Measurements from ENCODE around the gene TUBA3E.
"Not testable (repeated sequence)": the region's sequence is repeated elsewhere in the genome, so short reads cannot be mapped to it uniquely, and the experiment has no call there.

The TUBA3E gene

GRCh38 chr2:130228467-130229160 lies 30.4 kb upstream of the TUBA3E start:
- DNase-seq (ENCODE audit: low read depth); H3K4me3 ChIP-seq (ENCODE audit: low read depth, low read length): not testable (repeated sequence)

- H3K4me3 ChIP-seq (ENCODE audit: low read depth, low read length); DNase-seq (ENCODE audit: low read depth): not testable (repeated sequence)
These were observed 29.8 kb upstream of the TUBA3E start for GRCh38 chr2:130228005-130228404.

GRCh38 chr2:130222523-130222922 lies 24.3 kb upstream of the TUBA3E start:
- not testable (repeated sequence) for DNase-seq (ENCODE audit: low read depth); H3K4me3 ChIP-seq (ENCODE audit: low read depth, low read length)

- not testable (repeated sequence) for H3K4me3 ChIP-seq (ENCODE audit: low read depth, low read length)
These were observed 22.3 kb upstream of the TUBA3E start for GRCh38 chr2:130220505-130220904.

GRCh38 chr2:130219147-130219546 lies 20.9 kb upstream of the TUBA3E start:
- H3K4me3 ChIP-seq (ENCODE audit: low read depth, low read length); DNase-seq (ENCODE audit: low read depth): not testable (repeated sequence)

More at GRCh38 chr2:130220505-130220904, 22.3 kb upstream of the TUBA3E start:
- DNase-seq (ENCODE audit: low read depth): not testable (repeated sequence)

DNA sequence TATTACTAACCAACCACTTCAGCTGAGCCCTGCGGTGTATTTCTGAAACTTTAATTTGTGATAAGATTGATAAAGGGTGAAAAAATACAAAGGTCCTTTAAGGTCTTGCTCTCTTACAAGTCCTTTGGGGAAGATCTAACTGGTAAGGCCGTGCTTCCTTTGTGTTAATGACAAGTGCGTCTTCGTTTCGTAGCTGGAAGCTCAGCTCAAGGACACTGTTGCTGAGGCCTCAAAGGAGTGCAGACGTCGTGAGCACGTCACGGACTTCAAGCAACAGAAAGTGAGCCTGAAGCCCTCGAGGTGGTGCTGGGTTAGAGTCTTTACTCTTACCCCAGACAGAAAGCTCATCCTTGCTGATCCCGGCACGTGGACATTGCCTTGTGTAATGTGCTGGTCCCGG lies 8.8 kb upstream of the TUBA3E start:
- not testable (repeated sequence) for DNase-seq (ENCODE audit: low read depth); H3K4me3 ChIP-seq (ENCODE audit: low read depth, low read length)

GRCh38 chr2:130203150-130203549 lies 4.9 kb upstream of the TUBA3E start:
- not testable (repeated sequence) for DNase-seq (ENCODE audit: low read depth); H3K4me3 ChIP-seq (ENCODE audit: low read depth, low read length)

DNA sequence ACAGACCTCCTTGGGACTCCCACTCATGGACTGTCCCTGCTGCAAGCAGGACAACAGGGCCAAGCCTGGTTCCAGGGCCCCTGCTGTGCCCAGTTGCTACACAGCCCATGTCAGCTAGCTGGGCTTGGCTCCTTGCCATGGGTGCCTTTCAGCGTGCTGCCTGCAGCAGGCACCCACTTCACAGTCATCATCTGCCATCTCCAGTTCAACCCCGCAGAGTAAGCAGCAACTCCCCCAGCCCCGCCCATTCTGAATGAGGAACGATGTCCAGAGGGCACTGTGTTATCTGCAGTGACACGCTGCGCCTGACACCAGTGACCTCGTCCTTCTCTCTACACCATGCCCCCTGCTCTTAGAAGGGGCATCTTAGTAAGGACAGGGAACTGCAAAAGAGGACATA lies 4.3 kb upstream of the TUBA3E start:
- not testable (repeated sequence) for DNase-seq (ENCODE audit: low read depth); H3K4me3 ChIP-seq (ENCODE audit: low read depth, low read length)

GRCh38 chr2:130196052-130196451 lies 2.2 kb downstream of the TUBA3E start:
- DNase-seq (ENCODE audit: low read depth); H3K4me3 ChIP-seq (ENCODE audit: low read depth, low read length): not testable (repeated sequence)

GRCh38 chr2:130195089-130195635 lies 3.1 kb downstream of the TUBA3E start:
- H3K4me3 ChIP-seq (ENCODE audit: low read depth, low read length): not testable (repeated sequence)
- peak; percentile 10 for DNase-seq (ENCODE audit: low read depth)

GRCh38 chr2:130193824-130194223 lies 4.4 kb downstream of the TUBA3E start:
- not testable (repeated sequence) for DNase-seq (ENCODE audit: low read depth); H3K4me3 ChIP-seq (ENCODE audit: low read depth, low read length)

DNA sequence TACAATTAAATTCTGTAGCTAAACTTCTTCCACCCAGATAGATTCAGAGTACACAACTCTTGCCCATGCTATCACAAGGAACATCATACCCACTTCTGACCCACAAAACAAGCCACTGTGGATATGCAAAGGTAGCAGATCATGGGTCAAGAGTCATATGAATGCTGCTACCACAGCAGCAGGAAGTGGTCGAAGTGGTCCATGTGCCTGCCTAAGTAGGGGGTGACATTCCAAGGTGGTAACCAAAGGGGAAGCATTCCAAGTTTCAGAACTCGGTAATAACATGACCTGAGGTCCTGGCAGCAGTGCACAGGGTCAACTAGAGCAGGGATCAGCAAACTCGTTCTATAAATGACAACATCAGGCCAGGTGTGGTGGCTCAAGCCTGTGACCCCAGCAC lies 5.8 kb downstream of the TUBA3E start:
- not testable (repeated sequence) for H3K4me3 ChIP-seq (ENCODE audit: low read depth, low read length); DNase-seq (ENCODE audit: low read depth)

DNA sequence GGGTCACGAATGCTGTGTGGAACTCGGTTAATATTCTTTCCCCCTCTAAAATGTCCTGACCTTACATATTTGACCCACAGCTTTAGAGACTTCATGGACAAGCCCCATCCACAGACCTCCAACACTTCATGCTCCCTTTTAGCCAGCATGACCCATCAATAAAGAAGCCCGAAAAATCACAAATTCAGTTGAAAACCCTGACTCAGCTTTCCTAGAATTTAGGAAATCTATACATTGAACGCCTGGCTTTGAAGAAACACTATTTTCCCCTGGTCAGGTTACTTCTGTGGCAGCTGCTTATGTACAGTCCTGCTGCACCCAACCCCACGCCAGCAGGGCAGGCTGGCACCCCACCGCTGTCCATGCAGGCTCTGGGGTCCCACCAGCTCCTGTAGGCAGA lies 6.9 kb downstream of the TUBA3E start:
- DNase-seq (ENCODE audit: low read depth): not testable (repeated sequence)

DNA sequence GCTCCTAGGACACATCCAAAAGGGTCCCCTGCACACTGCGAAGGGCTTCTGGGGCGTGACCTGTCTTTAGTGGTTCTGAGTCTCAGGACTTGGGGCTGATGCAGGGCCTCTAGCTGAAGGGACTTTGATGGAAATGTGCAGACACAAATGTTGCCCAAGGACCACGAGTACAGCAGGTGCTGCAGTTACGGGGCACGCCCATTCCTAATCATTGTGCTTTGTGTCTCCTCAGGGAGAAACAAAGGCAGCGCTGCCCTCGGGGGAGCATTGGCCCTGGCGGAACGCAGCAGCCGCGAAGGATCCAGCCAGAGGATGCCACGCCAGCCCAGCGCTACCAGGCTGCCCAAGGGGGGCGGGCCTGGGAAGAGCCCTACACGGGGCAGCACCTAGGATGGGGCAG lies 8.0 kb downstream of the TUBA3E start:
- no peak for DNase-seq (ENCODE audit: low read depth)
- TF ChIP-seq, protein P1, sequence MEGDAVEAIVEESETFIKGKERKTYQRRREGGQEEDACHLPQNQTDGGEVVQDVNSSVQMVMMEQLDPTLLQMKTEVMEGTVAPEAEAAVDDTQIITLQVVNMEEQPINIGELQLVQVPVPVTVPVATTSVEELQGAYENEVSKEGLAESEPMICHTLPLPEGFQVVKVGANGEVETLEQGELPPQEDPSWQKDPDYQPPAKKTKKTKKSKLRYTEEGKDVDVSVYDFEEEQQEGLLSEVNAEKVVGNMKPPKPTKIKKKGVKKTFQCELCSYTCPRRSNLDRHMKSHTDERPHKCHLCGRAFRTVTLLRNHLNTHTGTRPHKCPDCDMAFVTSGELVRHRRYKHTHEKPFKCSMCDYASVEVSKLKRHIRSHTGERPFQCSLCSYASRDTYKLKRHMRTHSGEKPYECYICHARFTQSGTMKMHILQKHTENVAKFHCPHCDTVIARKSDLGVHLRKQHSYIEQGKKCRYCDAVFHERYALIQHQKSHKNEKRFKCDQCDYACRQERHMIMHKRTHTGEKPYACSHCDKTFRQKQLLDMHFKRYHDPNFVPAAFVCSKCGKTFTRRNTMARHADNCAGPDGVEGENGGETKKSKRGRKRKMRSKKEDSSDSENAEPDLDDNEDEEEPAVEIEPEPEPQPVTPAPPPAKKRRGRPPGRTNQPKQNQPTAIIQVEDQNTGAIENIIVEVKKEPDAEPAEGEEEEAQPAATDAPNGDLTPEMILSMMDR (IDR thresholded peaks at IDR 0.05; ENCODE audit: control insufficient read depth, extremely low read depth, insufficient read depth): no peak
- H3K4me3 ChIP-seq (ENCODE audit: low read depth, low read length): no peak overlapping the region

More for the DNA sequence above, 6.9 kb downstream of the TUBA3E start:
- H3K4me3 ChIP-seq (ENCODE audit: low read depth, low read length): not testable (repeated sequence)

DNA sequence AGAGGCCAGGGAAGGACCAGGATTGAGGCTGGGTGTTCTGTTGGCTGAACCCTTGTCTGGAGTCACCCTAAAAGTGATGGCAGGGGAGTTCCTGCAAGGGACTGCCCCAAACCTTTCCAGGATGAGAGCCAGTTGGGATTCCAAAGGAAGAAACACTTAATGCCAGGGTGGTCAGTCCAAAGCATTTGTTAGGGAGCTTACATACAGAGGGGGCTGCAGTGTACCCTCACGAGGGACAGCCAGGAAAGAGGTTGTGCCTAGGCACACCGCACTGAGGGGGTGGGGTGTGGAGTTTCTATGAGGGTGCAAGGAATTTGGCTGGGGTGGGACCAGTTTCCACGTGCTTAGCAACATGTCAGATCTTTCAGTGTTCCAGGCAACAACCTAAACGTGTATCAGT lies 9.3 kb downstream of the TUBA3E start:
- DNase-seq (ENCODE audit: low read depth); H3K4me3 ChIP-seq (ENCODE audit: low read depth, low read length): not testable (repeated sequence)

- not testable (repeated sequence) for H3K4me3 ChIP-seq (ENCODE audit: low read depth, low read length); DNase-seq (ENCODE audit: low read depth)
These were observed 10.1 kb downstream of the TUBA3E start for GRCh38 chr2:130187859-130188792.
